HepG2 (cell line): ENCODE results near the gene DGKG. TPM values are rescaled to one million over a fixed set of nuclear protein-coding genes. Genes with fewer than 3 reads are reported as not detected.

Experiments used
- ATF6 ChIP-seq: sonication (generic); formaldehyde crosslinking; conservative IDR thresholded peaks from 2 replicates; pipeline ENCODE4 v1.4.0; 2020; ENCODE audit warnings: missing genetic modification reagents
- BORCS8-MEF2B ChIP-seq: sonication (generic); formaldehyde crosslinking; IDR thresholded peaks from 2 replicates; pipeline ENCODE4 v1.8.0; 2022; ENCODE audit warnings: mild to moderate bottlenecking, missing genetic modification reagents
- FIP1L1 ChIP-seq: fragments of 200-400 bp; formaldehyde crosslinking; IDR thresholded peaks from 2 replicates; pipeline ENCODE4 v1.6.1; 2018; ENCODE audit warnings: low read depth, mild to moderate bottlenecking, low read length, moderate library complexity, borderline replicate concordance; ENCODE audit not compliant: insufficient read depth
- FUBP1 ChIP-seq: sonication (generic); formaldehyde crosslinking; IDR thresholded peaks from 2 replicates; pipeline ENCODE4 v1.5.1; 2020; ENCODE audit warnings: missing genetic modification reagents, mild to moderate bottlenecking, borderline replicate concordance
- KMT2A ChIP-seq: sonication (generic); formaldehyde crosslinking; IDR thresholded peaks from 2 replicates; pipeline ENCODE4 v1.4.0; 2020; ENCODE audit warnings: missing genetic modification reagents
- MEF2D ChIP-seq: sonication (generic); formaldehyde crosslinking; IDR thresholded peaks from 2 replicates; pipeline ENCODE4 v1.5.1; 2020; ENCODE audit warnings: mild to moderate bottlenecking, missing genetic modification reagents
- NPAS2 ChIP-seq: sonication (generic); formaldehyde crosslinking; IDR thresholded peaks from 2 replicates; pipeline ENCODE4 v1.8.0; 2022; ENCODE audit warnings: mild to moderate bottlenecking, missing genetic modification reagents, borderline replicate concordance
- NRL ChIP-seq: sonication (generic); formaldehyde crosslinking; IDR thresholded peaks from 2 replicates; pipeline ENCODE4 v1.5.0; 2020; ENCODE audit warnings: missing genetic modification reagents, mild to moderate bottlenecking, moderate library complexity, borderline replicate concordance
- RAD51 ChIP-seq: fragments of 450-650 bp; IDR thresholded peaks from 2 replicates; pipeline ENCODE4 v1.6.1; 2016; ENCODE audit warnings: borderline replicate concordance
- SOX13 ChIP-seq, 3 experiments: fragments of 450-650 bp in 1 of 3; sonication (generic) in 1 of 3; formaldehyde crosslinking in 1 of 3; IDR thresholded peaks in 2 of 3; conservative IDR thresholded peaks in 1 of 3; 2 replicates each; pipeline versions ENCODE4 v1.5.0 to v1.6.1; 2016 to 2020; ENCODE audit warnings: antibody characterized with exemption in 1 of 3, mild to moderate bottlenecking in 1 of 3, missing compliant biosample characterization in 1 of 3, missing genetic modification reagents in 1 of 3, moderate library complexity in 1 of 3
- SP2 ChIP-seq: sonication (generic); formaldehyde crosslinking; IDR thresholded peaks from 2 replicates; pipeline ENCODE4 v1.5.1; 2020; ENCODE audit warnings: mild to moderate bottlenecking, missing genetic modification reagents
- ZHX2 ChIP-seq, 2 experiments: sonication (generic) in 1 of 2; formaldehyde crosslinking in 1 of 2; IDR thresholded peaks; 2 replicates each; pipeline versions ENCODE4 v1.6.1 to v1.9.0; 2014 to 2022; ENCODE audit warnings: antibody characterized with exemption in 1 of 2, borderline replicate concordance in 1 of 2, inconsistent platforms in 1 of 2, low read depth in 1 of 2, missing genetic modification reagents in 1 of 2
- ZNF317 ChIP-seq: sonication (generic); formaldehyde crosslinking; IDR thresholded peaks from 2 replicates; pipeline ENCODE4 v1.5.0; 2020; ENCODE audit warnings: mild to moderate bottlenecking, missing genetic modification reagents
- ZNF747 ChIP-seq: sonication (generic); formaldehyde crosslinking; IDR thresholded peaks from 2 replicates; pipeline ENCODE4 v1.8.1; 2023; ENCODE audit warnings: missing genetic modification reagents, mild to moderate bottlenecking, borderline replicate concordance
- polyA plus RNA-seq, 8 experiments: library from polyadenylated mRNA; depleted of rRNA in 3 of 8; stranded (reverse) in 7 of 8; unstranded in 1 of 8; fragments of >200 nt; fragmentation: Illumina TruSeq in 4 of 8; extraction: Trizol in 4 of 8; gene quantifications; 2 replicates each; pipeline versions ENCODE4 v1.2.1 to v1.2.3, GENCODE V29; 2011 to 2016; ENCODE audit warnings: low read depth in 4 of 8, missing spikeins in 1 of 8, mixed read lengths in 1 of 8; ENCODE audit not compliant: insufficient read depth in 1 of 8
- total RNA-seq, 5 experiments: library from RNA; depleted of rRNA; stranded (reverse); fragments of >200 nt; fragmentation: Illumina TruSeq; extraction: Trizol; gene quantifications; 2 replicates each; pipeline ENCODE4 v1.2.3, GENCODE V29; 2016; ENCODE audit warnings: low read depth in 1 of 5

Gene DGKG
- total and polyA plus RNA-seq, 2 of the 13 experiments (the other 11 are each of a cell fraction or from before 2014, with no cell fraction given) = 3.8 to 6.2 TPM

GRCh38 chr3:186241910-186242821, 119.9 kb downstream of the DGKG start (continued):
- TF ChIP-seq NPAS2 (CRISPR knock-in tag) = no peak
- no peak for TF ChIP-seq MEF2D (CRISPR knock-in tag)
- no peak for TF ChIP-seq SP2 (CRISPR knock-in tag)
- peak; percentile 72 for TF ChIP-seq BORCS8-MEF2B (CRISPR knock-in tag)
- TF ChIP-seq KMT2A (CRISPR knock-in tag) = peak; percentile 26; the same call in 1 of the 2 replicates
- TF ChIP-seq ATF6 = no peak
- TF ChIP-seq RAD51 = no peak
- no peak for TF ChIP-seq FUBP1 (CRISPR knock-in tag)
- TF ChIP-seq NRL (CRISPR knock-in tag) = peak; percentile 18; the same call in 1 of the 2 replicates
- TF ChIP-seq ZNF317 (CRISPR knock-in tag) = no peak
- no peak for TF ChIP-seq FIP1L1
- no peak for TF ChIP-seq SOX13 (IDR thresholded peaks at IDR 0.05)
- TF ChIP-seq SOX13 (CRISPR knock-in tag; conservative IDR thresholded peaks at IDR 0.05 in 1 of 2, IDR thresholded peaks at IDR 0.05 in 1 of 2) = peak in 1 of 2 experiments; percentile 38; a peak in 1 of 4 replicates
- no peak for TF ChIP-seq ZHX2 (IDR thresholded peaks at IDR 0.05; ENCODE audit: low read depth)
- TF ChIP-seq ZHX2 (CRISPR knock-in tag; IDR thresholded peaks at IDR 0.05; ENCODE audit: borderline replicate concordance) = no peak
- TF ChIP-seq ZNF747 = no peak; the same call in 1 of the 2 replicates
